GM18907 (cell line): ENCODE measurements around the gene OR52E6.

Source experiments
- ATAC-seq: cut with Tn5 transposase; IDR thresholded peaks from one replicate; pipeline ENCODE4 v1.9.1; 2021; ENCODE audit warnings: mild to moderate bottlenecking, moderate library complexity; ENCODE audit not compliant: unreplicated experiment

Gene OR52E6

DNA sequence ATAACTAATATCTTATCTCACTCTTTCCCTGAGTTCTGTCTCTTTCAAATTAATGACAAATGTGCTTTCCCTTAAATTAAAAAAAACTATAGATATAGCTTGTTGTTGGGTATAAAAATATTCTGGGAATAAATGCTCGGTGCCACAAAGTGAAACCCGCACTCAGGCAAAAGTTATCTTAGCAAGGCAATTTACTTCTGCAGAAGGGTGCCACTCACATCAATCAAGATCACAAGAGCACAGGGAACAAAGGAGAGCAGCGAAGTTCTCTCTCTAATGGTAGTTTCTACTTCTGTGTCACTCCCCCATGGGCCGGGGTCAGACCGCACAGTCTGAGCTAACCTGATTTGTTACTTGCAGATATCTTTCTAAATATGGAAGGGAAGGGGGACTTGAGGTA, 37.7 kb downstream of the OR52E6 start:
- no peak for ATAC-seq

DNA sequence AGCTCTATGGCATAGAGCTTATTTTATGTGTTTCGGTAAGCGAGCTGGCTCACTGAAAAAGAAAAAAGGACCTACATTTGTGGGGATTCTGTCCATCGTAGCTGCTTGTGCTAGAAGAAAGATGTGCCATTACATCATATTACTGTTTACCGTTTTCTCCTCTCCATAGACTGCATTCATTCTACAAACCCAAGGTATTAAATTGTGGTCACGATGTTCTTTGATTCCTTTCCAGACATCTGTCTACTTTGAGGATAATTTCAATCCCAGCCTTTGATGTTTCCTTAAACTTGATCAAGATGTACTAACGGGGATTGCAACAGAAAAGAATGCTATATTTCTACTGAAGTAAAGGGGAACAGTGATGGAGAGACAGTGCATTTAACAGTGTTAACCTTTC, 45.2 kb downstream of the OR52E6 start:
- no peak for ATAC-seq

GRCh38 chr11:5791165-5791564, 50.5 kb downstream of the OR52E6 start, which contains the start of gene OR52N1:
OR52N1 (minus strand) TSS chr11:5791265; CDS start chr11:5788816, 2,449 bp downstream.
- ATAC-seq, result no peak
